DOHH2 (cell line): ENCODE results near the gene ACE.

Experiments
- EZH2phosphoT487 ChIP-seq: fragments of 200-600 bp; sonication (generic); IDR thresholded peaks from 2 replicates; pipeline ENCODE4 v1.6.1; 2017; ENCODE audit warnings: borderline replicate concordance, mild to moderate bottlenecking, antibody characterized with exemption, low read length, moderate library complexity, mixed read lengths
- TF ChIP-seq, protein P1 (sequence below): fragments of 200-600 bp; sonication (generic); IDR thresholded peaks from one replicate; pipeline ENCODE4 v1.5.1; 2014; ENCODE audit warnings: antibody characterized with exemption, mild to moderate bottlenecking, low read depth, low read length; ENCODE audit not compliant: poor library complexity, severe bottlenecking

- TF ChIP-seq, protein P1, sequence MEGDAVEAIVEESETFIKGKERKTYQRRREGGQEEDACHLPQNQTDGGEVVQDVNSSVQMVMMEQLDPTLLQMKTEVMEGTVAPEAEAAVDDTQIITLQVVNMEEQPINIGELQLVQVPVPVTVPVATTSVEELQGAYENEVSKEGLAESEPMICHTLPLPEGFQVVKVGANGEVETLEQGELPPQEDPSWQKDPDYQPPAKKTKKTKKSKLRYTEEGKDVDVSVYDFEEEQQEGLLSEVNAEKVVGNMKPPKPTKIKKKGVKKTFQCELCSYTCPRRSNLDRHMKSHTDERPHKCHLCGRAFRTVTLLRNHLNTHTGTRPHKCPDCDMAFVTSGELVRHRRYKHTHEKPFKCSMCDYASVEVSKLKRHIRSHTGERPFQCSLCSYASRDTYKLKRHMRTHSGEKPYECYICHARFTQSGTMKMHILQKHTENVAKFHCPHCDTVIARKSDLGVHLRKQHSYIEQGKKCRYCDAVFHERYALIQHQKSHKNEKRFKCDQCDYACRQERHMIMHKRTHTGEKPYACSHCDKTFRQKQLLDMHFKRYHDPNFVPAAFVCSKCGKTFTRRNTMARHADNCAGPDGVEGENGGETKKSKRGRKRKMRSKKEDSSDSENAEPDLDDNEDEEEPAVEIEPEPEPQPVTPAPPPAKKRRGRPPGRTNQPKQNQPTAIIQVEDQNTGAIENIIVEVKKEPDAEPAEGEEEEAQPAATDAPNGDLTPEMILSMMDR, result no peak
- TF ChIP-seq EZH2phosphoT487, result no peak
Measured at GRCh38 chr17:63442074-63442473, 34.8 kb upstream of the ACE start.
